Activated naive CD4-positive, alpha-beta T cell treated with anti-CD3 and anti-CD28 coated beads for 36 hours (primary cell): Measurements from ENCODE around the gene ATP9A. TPM values are rescaled to one million over a fixed set of nuclear protein-coding genes. Genes with fewer than 3 reads are reported as not detected.
A peak's percentile ranks its signal among the peaks of the same experiment; 100 is the strongest.

Experiments
- CTCF ChIA-PET: fragments of 350-600 bp; sonication (Branson Sonifier 250); formaldehyde crosslinking; loops from one replicate; lab custom pipeline; 2021; ENCODE audit warnings: antibody characterized with exemption; lab: Charles Lee
- DNase-seq: peaks from one replicate; pipeline ENCODE4 v3.0.0-alpha.2; 2020
- H3K27ac Mint-ChIP-seq: one replicate; pipeline ENCODE4 v1.8.0; 2021; ENCODE audit warnings: mild to moderate bottlenecking, mixed read lengths
- H3K27me3 Mint-ChIP-seq: one replicate; pipeline ENCODE4 v1.8.0; 2021; ENCODE audit warnings: low read depth, mixed read lengths
- H3K36me3 Mint-ChIP-seq: one replicate; pipeline ENCODE4 v1.8.0; 2021; ENCODE audit warnings: low read depth, mixed read lengths
- H3K4me1 Mint-ChIP-seq: one replicate; pipeline ENCODE4 v1.8.0; 2021; ENCODE audit warnings: low read depth, mixed read lengths
- H3K4me3 Mint-ChIP-seq: one replicate; pipeline ENCODE4 v1.8.0; 2021; ENCODE audit warnings: mild to moderate bottlenecking, moderate library complexity, mixed read lengths
- H3K9me3 Mint-ChIP-seq: one replicate; pipeline ENCODE4 v1.8.0; 2021; ENCODE audit warnings: mixed read lengths
- intact Hi-C: fragments of 100-400 bp; cut with micrococcal nuclease; formaldehyde crosslinking; loops from one replicate; pipeline ENCODE4 v1.15.1; 2023
- total RNA-seq, 2 experiments: library from RNA; stranded (reverse); gene quantifications; one replicate each; pipeline ENCODE4 v1.2.3, GENCODE V29; 2021

The ATP9A gene
- total RNA-seq, 2 experiments from 2014 or later: 0.12 to 0.17 TPM

DNA sequence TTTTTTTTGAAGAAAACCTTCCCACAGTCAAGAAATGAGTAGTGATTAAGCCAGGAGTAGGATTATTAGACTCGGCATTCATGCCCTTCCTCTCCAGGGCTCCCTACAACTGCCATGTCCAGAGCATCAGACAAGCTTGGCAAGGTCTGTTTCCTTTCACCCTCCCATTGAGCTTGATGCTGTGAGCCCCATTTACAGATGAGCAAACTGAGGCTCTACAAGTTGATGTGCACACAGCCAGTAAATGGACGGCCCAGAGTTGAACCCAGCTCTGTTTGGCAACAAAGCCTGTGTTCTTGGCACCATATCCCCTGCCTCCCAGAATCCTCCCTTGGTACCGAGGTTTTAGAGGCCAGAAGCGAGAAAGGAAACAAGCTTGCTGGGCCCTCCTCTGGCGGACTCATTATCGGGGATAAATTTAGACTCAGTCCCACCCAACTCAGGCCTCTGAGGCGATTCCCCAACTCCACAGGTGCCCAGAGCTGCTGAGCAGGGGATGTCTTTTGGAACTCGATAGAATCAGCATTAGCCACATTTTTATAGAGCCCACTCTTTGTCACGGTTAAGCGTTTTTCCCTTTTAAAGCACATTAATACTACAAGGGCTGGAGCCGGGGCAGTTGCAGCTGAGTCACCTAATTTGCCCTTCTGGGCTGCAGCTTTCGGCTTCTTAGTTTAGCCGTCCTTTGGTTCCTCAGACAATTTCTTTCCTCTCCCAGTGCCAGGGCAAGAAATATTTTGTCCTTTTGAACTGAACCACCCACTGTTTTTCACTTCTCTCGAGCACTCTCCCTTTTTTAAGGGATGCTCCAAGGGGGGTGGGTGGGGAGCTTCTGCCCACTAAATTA is 202.7 kb downstream of the ATP9A start:
- H3K4me1 Mint-ChIP-seq: peaks cover 23% of the 10 kb centered on the region
- no peak overlapping the region for H3K4me3 Mint-ChIP-seq
- intact Hi-C loops: no loop called here
- no peak for DNase-seq
- no peaks in the 10 kb centered on the region for H3K36me3 Mint-ChIP-seq
- no peak overlapping the region for H3K27ac Mint-ChIP-seq
- H3K9me3 Mint-ChIP-seq: peaks cover 10% of the 10 kb centered on the region
- CTCF ChIA-PET: interaction anchor here (0.6 to 1.3 kb wide), 5 partner anchors 11 to 577 kb away, joined by 3 to 4 read pairs (median 3); no protein-coding TSS in a partner anchor
- peaks cover 29% of the 10 kb centered on the region for H3K27me3 Mint-ChIP-seq

DNA sequence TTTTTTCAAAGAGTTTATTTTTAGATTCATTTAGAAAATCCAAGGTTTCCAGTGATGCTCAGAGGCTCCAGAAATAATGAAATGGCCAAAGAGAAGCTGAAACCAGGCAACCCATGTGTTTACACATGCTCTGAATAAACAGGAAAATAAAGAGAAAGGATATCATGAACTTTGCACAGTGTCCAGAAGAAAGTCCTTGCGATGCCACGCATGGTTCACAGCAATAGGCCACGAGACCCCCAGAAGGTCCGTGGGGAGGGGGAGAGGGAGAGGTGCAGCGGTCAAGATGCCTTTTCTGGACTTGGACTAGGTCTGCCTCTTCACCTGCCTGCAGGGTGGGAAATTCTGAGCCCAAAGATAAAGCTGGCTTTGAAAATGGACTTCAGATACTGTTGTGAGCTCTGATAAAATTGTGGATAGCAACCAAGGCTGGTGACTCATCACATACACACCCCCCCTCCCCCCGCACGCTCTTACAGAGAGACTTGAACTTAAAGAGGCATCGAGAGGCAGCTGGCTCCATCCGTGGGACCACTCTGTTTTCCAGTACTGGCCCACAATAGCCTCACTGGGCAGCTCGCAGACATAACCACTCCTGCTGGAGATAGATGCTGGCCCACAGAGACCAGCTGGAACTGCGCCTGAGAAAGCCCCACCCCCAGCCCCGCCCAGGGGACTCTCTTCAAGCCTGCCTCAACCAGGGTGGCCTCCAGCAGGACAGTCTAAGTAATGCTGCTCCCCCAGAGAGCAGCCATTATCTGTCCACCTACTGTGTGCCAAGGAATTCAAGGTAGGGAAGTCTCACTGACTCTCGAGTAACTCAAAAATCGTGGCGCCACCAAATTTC is 204.5 kb downstream of the ATP9A start:
- no peak for DNase-seq
- Mint-ChIP-seq H3K27me3 (peaks cover 43% of the 10 kb centered on the region), H3K9me3 (peaks cover 8% of the 10 kb centered on the region), H3K4me1 (peaks cover 23% of the 10 kb centered on the region), H3K27ac (no peak overlapping the region), H3K4me3 (no peak overlapping the region), H3K36me3 (no peaks in the 10 kb centered on the region)
- intact Hi-C loops: loop anchor here (2.0 kb wide), 1 partner anchor 21 kb away; the partner anchor contains the start of gene NFATC2
- CTCF ChIA-PET: interaction anchor here (0.6 to 1.4 kb wide), 4 partner anchors 11 to 152 kb away, joined by 3 to 8 read pairs (median 4); no protein-coding TSS in a partner anchor

DNA sequence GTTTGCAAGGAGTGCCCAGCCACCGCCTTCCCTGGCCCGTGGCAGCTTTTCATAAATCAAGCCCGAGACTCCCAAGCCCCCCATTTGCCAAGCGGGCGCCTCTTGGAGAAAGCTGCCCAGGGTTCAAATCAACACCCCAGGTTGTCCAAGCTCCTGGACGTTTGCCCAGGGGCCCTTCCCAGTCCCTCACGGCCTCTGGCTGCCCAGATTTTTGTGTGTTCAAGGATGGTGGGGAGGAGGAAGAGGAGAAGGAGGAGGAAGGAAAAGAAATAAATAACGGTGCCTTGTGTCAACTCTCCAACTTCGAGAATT is 205.1 kb downstream of the ATP9A start:
- H3K36me3 Mint-ChIP-seq: no peaks in the 10 kb centered on the region
- CTCF ChIA-PET: interaction anchor here (0.6 to 1.4 kb wide), 3 partner anchors 12 to 63 kb away, joined by 3 to 8 read pairs (median 3); no protein-coding TSS in a partner anchor
- no peak for DNase-seq
- H3K27ac Mint-ChIP-seq: no peak overlapping the region
- H3K4me3 Mint-ChIP-seq: no peak overlapping the region
- peaks cover 23% of the 10 kb centered on the region for H3K4me1 Mint-ChIP-seq
- H3K9me3 Mint-ChIP-seq: peaks cover 4% of the 10 kb centered on the region
- intact Hi-C loops: loop anchor here (2.0 kb wide), 1 partner anchor 20 kb away; the partner anchor contains the start of gene NFATC2
- H3K27me3 Mint-ChIP-seq: peaks cover 44% of the 10 kb centered on the region

DNA sequence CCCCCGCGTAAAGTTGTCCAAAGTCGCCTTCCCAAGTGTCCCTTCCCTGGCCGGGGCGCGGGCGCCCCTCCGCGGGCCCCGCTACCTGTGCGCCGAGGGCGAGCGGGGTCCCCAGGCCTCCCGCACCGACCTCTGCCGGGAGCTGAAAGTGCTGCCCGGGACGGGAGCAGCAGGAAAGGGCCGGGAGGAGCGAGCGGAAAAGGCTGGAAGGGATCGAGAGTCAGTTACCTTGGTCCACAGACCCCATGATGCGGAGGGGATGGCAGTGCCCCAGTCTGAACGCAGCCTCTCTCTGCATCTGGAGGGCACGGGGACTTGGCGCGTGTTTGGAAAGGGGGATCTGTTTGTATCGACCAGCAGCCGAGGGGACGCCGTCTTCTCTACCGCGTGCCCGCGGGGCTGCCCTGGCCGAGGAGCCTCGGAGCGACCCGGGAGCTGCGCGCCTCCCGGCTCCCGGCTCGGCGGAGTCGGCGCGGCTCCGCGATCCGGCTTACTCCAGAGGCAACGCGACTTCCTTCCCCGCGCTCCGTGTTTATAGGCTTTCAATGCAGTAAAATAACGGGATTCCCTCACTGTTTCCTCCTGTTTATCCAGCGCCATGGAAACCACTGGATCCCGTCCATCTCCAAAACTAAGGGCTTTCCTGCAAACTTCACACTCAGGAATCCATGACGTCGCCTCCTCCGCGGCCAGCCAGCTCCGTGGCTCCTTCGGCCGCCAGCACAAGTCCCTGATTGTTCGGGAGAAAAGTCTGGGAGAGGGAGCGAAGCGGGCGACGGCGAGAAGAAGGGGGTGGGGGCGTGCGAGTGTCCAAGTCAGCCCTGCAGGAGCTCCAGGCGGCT is 205.6 kb downstream of the ATP9A start:
- Mint-ChIP-seq H3K4me1 (peaks cover 23% of the 10 kb centered on the region), H3K27me3 (peaks cover 48% of the 10 kb centered on the region), H3K4me3 (peak overlapping the region; percentile 59), H3K36me3 (no peaks in the 10 kb centered on the region), H3K9me3 (no peaks in the 10 kb centered on the region), H3K27ac (no peak overlapping the region)
- DNase-seq: no peak
- intact Hi-C loops: loop anchor here (2.0 kb wide), 1 partner anchor 20 kb away; the partner anchor contains the start of gene NFATC2
- CTCF ChIA-PET: interaction anchor here (0.6 to 1.4 kb wide), 3 partner anchors 11 to 64 kb away, joined by 3 to 8 read pairs (median 3); no protein-coding TSS in a partner anchor

DNA sequence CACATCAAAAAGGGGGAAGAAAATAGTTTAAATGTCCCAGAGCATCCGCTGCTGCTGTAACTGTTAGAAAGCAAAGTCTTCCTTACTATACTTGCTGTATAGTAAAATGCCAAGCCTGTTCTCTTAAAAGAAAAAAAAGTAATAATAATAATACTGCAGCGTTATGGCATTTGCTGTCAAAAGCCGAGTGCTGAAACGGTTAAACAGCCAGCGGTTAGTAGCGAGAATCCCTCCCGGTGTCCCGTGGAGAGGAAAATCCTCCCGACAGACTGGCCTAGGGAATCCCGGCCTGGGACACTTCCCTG is 206.2 kb downstream of the ATP9A start:
- Mint-ChIP-seq H3K4me1 (peaks cover 23% of the 10 kb centered on the region), H3K27me3 (peaks cover 53% of the 10 kb centered on the region), H3K36me3 (no peaks in the 10 kb centered on the region), H3K4me3 (peak overlapping the region; percentile 47), H3K9me3 (no peaks in the 10 kb centered on the region), H3K27ac (no peak overlapping the region)
- no peak for DNase-seq
- intact Hi-C loops: loop anchor here (2.0 kb wide), 1 partner anchor 19 kb away; the partner anchor contains the start of gene NFATC2
- CTCF ChIA-PET: no interaction called here

DNA sequence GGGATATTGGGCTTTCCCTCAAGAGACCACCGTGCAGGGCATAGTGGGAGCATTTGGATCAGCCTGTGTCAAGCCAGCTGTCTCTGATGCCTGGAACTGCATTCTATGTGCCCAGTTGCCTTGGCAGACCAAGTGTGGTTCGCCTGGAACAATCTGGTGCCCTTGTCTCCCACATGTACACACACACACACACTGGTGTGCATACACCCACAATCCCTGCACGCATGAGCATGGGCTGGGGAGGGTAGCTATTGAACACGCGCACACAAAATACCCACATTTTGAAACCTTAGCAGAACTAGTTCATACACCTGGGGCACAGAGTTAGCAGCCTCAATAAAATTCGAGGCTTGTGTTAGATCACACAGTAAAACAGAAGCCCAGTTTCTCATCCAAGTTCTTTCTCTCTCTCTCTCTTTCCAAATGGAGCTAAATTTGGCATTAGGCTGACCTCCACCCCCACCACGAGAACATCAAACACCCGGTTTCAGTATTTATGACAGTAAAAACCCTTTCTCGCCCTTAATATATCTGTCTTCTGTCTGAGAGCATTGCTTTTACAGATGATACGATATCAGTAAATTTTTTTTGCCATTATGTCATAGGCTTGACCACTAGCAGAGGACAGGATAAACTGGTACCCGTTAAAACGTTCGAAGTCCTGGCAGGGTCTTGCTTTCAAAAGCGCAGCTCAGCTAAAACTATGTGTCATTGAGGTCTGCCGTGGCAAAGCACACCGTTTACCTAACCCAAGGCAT is 207.5 kb downstream of the ATP9A start:
- CTCF ChIA-PET: interaction anchor here (1.2 to 1.7 kb wide), 3 partner anchors 18 to 64 kb away, joined by 3 read pairs; partner anchors contain the start of gene NFATC2
- no peaks in the 10 kb centered on the region for H3K9me3 Mint-ChIP-seq
- no peaks in the 10 kb centered on the region for H3K36me3 Mint-ChIP-seq
- peaks cover 57% of the 10 kb centered on the region for H3K27me3 Mint-ChIP-seq
- no peak for DNase-seq
- H3K4me1 Mint-ChIP-seq: peaks cover 23% of the 10 kb centered on the region
- no peak overlapping the region for H3K27ac Mint-ChIP-seq
- H3K4me3 Mint-ChIP-seq: no peak overlapping the region
- intact Hi-C loops: no loop called here

DNA sequence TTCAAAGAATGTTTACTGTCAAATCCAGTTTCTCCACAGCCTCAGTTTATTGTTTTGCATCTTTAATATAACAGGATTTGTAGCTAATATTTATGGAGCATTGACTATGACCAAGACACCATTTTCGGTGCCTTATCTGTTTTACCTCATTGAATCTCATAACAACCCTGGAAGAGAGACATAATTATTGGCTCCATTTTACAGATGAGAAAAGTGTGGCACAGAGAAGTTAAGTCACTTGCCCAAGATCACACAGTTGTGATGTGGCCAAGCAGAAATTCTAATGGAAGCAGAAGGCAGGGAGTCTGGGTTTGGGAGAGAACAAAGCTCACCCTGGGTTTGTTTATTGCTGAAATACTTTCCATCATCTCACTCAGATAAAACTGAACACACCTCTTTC is 208.1 kb downstream of the ATP9A start:
- H3K4me1 Mint-ChIP-seq: peaks cover 23% of the 10 kb centered on the region
- H3K27ac Mint-ChIP-seq: no peak overlapping the region
- no peak for DNase-seq
- intact Hi-C loops: no loop called here
- no peak overlapping the region for H3K4me3 Mint-ChIP-seq
- CTCF ChIA-PET: interaction anchor here (1.2 to 1.7 kb wide), 3 partner anchors 18 to 65 kb away, joined by 3 read pairs; partner anchors contain the start of gene NFATC2
- peaks cover 60% of the 10 kb centered on the region for H3K27me3 Mint-ChIP-seq
- H3K9me3 Mint-ChIP-seq: no peaks in the 10 kb centered on the region
- H3K36me3 Mint-ChIP-seq: no peaks in the 10 kb centered on the region

DNA sequence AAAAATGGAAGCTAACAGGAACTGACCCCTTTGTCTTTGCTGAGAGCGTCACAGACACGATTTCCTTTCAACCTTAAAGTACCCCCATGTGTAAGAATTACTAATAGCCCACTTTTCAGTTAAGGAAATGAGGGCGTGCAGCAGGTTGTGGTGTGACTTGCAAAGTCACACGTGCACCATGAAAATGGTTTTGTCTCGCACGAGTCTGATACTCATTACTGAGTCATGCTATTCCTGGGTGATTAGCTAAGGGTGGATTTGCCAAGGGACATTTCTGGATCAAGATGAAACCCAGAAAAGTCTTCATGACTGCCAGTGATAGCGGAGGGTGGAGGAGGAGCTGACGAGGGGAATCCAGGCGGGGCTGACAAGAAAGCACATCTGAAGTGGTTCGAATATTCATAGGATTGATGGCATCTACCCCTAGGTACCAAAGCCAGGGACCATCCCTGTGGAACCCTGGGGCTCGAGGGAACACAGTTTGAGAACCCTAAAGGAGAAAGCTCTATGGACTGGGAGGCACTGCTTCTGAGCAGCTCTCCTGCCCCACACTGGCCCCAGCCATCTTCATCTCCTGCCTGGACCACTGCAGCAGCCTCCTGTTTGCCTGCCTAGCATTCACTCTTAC is 213.5 kb downstream of the ATP9A start:
- H3K36me3 Mint-ChIP-seq: no peaks in the 10 kb centered on the region
- intact Hi-C loops: no loop called here
- peaks cover 11% of the 10 kb centered on the region for H3K4me1 Mint-ChIP-seq
- no peak overlapping the region for H3K4me3 Mint-ChIP-seq
- no peak for DNase-seq
- H3K27ac Mint-ChIP-seq: no peak overlapping the region
- peaks cover 29% of the 10 kb centered on the region for H3K27me3 Mint-ChIP-seq
- no peaks in the 10 kb centered on the region for H3K9me3 Mint-ChIP-seq
- CTCF ChIA-PET: interaction anchor here (1.0 to 1.4 kb wide), 2 partner anchors 11 kb away, joined by 3 read pairs; no protein-coding TSS in a partner anchor

DNA sequence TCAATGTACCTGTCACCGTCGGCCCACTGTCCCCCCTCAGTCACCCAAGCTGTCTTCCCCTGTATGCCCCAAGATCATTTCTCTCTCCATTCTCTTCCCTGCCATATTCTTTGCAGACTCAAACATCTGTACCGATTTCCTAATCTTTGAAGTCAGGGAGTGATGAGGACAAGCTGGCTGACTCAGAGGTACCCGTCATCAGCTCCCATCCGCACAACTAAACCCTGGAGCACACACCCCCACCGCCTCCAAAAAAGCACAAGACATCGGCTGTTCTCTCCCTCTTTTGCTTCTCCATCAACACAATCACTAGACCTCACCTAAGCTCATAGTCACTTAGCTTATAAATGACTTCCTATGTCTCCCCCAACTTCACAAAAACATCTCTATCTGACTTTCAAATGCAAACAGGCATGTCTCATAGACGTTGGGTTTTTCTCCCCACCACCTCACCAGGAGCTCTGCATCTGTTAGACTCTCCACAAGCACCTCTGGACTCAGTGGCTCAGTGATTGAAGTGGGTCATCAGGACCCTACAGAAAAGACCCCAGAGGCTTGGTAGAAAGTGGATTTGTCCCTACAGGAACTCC is 214.2 kb downstream of the ATP9A start:
- DNase-seq: no peak
- Mint-ChIP-seq H3K4me3 (no peak overlapping the region), H3K9me3 (no peaks in the 10 kb centered on the region), H3K36me3 (no peaks in the 10 kb centered on the region), H3K27ac (no peak overlapping the region), H3K4me1 (peaks cover 11% of the 10 kb centered on the region), H3K27me3 (peaks cover 24% of the 10 kb centered on the region)
- intact Hi-C loops: no loop called here
- CTCF ChIA-PET: interaction anchor here (1.0 to 1.4 kb wide), 2 partner anchors 11 to 12 kb away, joined by 3 read pairs; no protein-coding TSS in a partner anchor

DNA sequence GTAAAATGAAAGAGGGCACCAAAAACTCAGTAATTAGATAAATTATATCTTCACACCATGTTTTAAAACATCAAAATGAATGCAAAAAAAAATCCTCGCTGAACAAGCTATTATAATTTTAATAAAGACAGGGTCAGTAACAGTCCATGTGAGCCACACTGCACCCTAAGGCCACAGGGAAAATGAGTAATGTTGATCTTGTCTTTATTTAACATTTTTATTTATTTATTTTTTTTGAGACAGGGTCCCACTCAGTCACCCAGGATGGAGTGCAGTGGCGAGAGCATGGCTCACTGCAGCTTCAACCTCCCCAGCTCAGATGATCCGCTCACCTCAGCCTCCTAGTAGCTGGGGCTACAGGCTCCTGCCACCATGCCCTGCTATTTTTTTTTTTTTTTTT is 217.0 kb downstream of the ATP9A start:
- Mint-ChIP-seq H3K9me3 (no peaks in the 10 kb centered on the region), H3K4me1 (peaks cover 11% of the 10 kb centered on the region), H3K36me3 (no peaks in the 10 kb centered on the region), H3K27ac (no peak overlapping the region), H3K27me3 (peaks cover 9% of the 10 kb centered on the region), H3K4me3 (no peak overlapping the region)
- no peak for DNase-seq
- intact Hi-C loops: no loop called here
- CTCF ChIA-PET: interaction anchor here (1.1 kb wide), 2 partner anchors 9 to 12 kb away, joined by 3 read pairs; partner anchors contain the start of gene NFATC2
